ENCODE measurements around the gene ZC3H12D.

DNA sequence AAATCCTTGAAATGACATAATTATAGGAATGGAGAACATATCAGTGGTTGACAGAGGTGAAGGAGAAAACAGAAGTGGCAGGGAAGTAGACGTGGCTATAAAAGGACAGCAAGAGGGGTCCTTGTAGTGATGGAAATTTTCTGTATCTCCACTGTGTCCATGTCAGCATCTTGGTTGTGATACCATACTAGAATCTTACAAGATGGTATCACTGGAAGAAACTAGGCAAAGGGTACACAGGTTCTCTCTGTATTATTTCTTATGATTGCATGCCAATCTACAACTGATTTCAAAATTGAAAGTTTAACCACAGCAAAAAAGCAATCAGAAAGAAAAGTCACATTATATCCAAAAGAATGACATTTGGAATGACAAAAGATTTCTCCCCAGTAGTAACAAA is 16.4 kb upstream of the ZC3H12D start:
- no peak for TF ChIP-seq TCF12 (IDR thresholded peaks at IDR 0.05)
- TF ChIP-seq, protein P1, sequence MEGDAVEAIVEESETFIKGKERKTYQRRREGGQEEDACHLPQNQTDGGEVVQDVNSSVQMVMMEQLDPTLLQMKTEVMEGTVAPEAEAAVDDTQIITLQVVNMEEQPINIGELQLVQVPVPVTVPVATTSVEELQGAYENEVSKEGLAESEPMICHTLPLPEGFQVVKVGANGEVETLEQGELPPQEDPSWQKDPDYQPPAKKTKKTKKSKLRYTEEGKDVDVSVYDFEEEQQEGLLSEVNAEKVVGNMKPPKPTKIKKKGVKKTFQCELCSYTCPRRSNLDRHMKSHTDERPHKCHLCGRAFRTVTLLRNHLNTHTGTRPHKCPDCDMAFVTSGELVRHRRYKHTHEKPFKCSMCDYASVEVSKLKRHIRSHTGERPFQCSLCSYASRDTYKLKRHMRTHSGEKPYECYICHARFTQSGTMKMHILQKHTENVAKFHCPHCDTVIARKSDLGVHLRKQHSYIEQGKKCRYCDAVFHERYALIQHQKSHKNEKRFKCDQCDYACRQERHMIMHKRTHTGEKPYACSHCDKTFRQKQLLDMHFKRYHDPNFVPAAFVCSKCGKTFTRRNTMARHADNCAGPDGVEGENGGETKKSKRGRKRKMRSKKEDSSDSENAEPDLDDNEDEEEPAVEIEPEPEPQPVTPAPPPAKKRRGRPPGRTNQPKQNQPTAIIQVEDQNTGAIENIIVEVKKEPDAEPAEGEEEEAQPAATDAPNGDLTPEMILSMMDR (IDR thresholded peaks at IDR 0.05) = no peak
- no peak for TF ChIP-seq RXRA (IDR thresholded peaks at IDR 0.05; ENCODE audit: borderline replicate concordance, low read depth)
- TF ChIP-seq POLR2AphosphoS5 (IDR thresholded peaks at IDR 0.05; ENCODE audit: low read depth, low read length) = no peak
- TF ChIP-seq EZH2phosphoT487 (IDR thresholded peaks at IDR 0.05; ENCODE audit: borderline replicate concordance, low read depth) = no peak
- TF ChIP-seq SMC3 (IDR thresholded peaks at IDR 0.05; ENCODE audit: low read depth, low read length) = no peak
- TF ChIP-seq, protein P2, sequence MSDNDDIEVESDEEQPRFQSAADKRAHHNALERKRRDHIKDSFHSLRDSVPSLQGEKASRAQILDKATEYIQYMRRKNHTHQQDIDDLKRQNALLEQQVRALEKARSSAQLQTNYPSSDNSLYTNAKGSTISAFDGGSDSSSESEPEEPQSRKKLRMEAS (IDR thresholded peaks at IDR 0.05; ENCODE audit: low read depth) = no peak
